MCF 10A (cell line): ENCODE data around the gene TGFBR3. TPM values are rescaled to one million over a fixed set of nuclear protein-coding genes. Genes with fewer than 3 reads are reported as not detected.
A peak's percentile ranks its signal among the peaks of the same experiment; 100 is the strongest.

Source experiments
- Bru-seq: library from RNA; stranded (reverse); fragments of 400-500 nt; gene quantifications from one replicate; lab custom pipeline; 2021; lab: Mats Ljungman, UMichigan
- BruChase-seq, 2 experiments: library from RNA; stranded (reverse); fragments of 400-500 nt; gene quantifications; one replicate each; lab custom pipeline; 2021; lab: Mats Ljungman, UMichigan
- BruUV-seq: library from RNA; stranded (reverse); fragments of 400-500 nt; replicated peaks from 2 replicates; lab custom pipeline; 2021; lab: Mats Ljungman, UMichigan
- CTCF ChIA-PET: fragments of 300-600 bp; sonication (Branson Sonifier 250); formaldehyde crosslinking; extraction: SDS; loops from one replicate; lab custom pipeline; 2021; ENCODE audit warnings: antibody characterized with exemption, inconsistent platforms; lab: Yijun Ruan, JAX
- POLR2A ChIA-PET: fragments of 300-600, 350-650 bp; sonication (Branson Sonifier 250); formaldehyde crosslinking; extraction: SDS; loops from one replicate; lab custom pipeline; 2020; ENCODE audit warnings: antibody characterized with exemption, inconsistent platforms; lab: Yijun Ruan, JAX
- DNase-seq: peaks from one replicate; pipeline ENCODE4 v3.0.0-alpha.2; 2018; ENCODE audit not compliant: unreplicated experiment
- H3K27ac Mint-ChIP-seq: one replicate; pipeline ENCODE4 v1.8.0; 2022; ENCODE audit warnings: mild to moderate bottlenecking, low read depth, mixed read lengths; ENCODE audit not compliant: unreplicated experiment
- H3K27me3 Mint-ChIP-seq: one replicate; pipeline ENCODE4 v1.8.0; 2022; ENCODE audit warnings: mixed read lengths; ENCODE audit not compliant: insufficient read depth, unreplicated experiment
- H3K36me3 Mint-ChIP-seq: one replicate; pipeline ENCODE4 v1.8.0; 2022; ENCODE audit warnings: mild to moderate bottlenecking, moderate library complexity, mixed read lengths; ENCODE audit not compliant: insufficient read depth, unreplicated experiment
- H3K4me1 Mint-ChIP-seq: one replicate; pipeline ENCODE4 v1.8.0; 2022; ENCODE audit warnings: mixed read lengths; ENCODE audit not compliant: insufficient read depth, unreplicated experiment
- H3K4me3 Mint-ChIP-seq: one replicate; pipeline ENCODE4 v1.8.0; 2022; ENCODE audit warnings: mild to moderate bottlenecking, moderate library complexity, mixed read lengths; ENCODE audit not compliant: unreplicated experiment
- H3K9me3 Mint-ChIP-seq: one replicate; pipeline ENCODE4 v1.8.0; 2022; ENCODE audit warnings: mixed read lengths; ENCODE audit not compliant: unreplicated experiment
- intact Hi-C: fragments of 100-400 bp; cut with micrococcal nuclease; formaldehyde crosslinking; loops from 2 replicates; pipeline ENCODE4 v1.14.1; 2022
- long read RNA-seq: library from polyadenylated mRNA; stranded (forward); transcript quantifications from one replicate; pipeline ENCODE4 v2.0.0, GENCODE V29; 2022
- total RNA-seq: library from RNA; stranded (reverse); gene quantifications from 2 replicates; pipeline ENCODE4 v1.2.3, GENCODE V29; 2022
- TF ChIP-seq, protein P1 (sequence below): fragments of 200-600 bp; IDR thresholded peaks from one replicate; pipeline ENCODE4 v1.8.0; 2022; ENCODE audit warnings: antibody characterized with exemption, mild to moderate bottlenecking; ENCODE audit not compliant: unreplicated experiment

The TGFBR3 gene
- total RNA-seq (7.0 and 12.0 TPM in 2 replicates), Bru-seq, nascent RNA (percentile 57 among the genes with signal in this experiment), BruChase-seq, experiment 1, labeled RNA remaining after a 6-hour chase (percentile 49 among the genes with signal in this experiment), BruChase-seq, experiment 2, labeled RNA remaining after a 2-hour chase (percentile 49 among the genes with signal in this experiment)
- long read RNA-seq, full-length matches to known transcripts = 9 of 11 reads
- long read RNA-seq, partial matches to known transcripts = 0 of 11 reads
- long read RNA-seq, other reads (novel, unspliced or antisense) = 2 of 11 reads

DNA sequence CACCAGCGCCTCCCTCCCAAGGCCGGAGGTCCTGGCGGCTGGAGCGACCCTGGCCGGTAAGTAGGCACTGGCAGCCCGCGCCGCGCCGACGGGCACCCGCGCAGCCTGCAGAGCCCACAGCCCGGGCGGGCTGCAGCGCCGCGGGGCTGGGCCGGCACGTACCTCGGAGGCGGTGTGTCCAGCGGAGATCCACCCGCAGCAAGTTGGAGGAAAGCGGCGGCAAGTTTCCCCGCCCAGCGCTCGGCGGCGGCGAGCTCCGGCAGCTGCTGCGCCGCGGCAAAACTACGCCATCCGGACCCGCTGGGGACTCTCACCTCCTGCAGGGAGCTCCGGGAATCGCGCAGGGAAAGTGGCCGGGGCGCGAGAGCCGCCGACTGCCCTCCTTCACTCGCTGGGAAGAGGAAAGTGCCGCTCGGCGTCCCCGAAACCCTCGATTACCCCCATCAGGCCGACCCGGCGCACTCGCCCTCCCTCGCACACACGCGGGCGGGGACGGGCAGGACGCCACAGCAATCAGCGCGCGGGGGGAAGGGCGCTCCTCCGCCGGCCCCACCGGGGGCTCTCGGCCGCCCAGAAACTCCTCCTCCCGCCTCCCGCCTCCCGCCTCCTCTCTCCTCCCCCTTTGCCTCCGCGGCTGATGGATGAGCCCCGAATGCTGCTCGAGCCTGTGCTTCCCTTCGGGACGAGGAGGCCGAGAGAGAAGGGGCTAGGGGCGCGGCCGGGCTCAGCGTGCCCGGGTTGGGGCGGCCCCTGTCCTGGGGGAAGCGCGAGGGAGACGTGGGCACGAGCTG lies at the start of gene TGFBR3:
Gene TGFBR3, minus strand, starts transcription at position 436 of the 791 bp plus-strand sequence. CDS start 24,620 bp downstream, outside the sequence.
- ChIA-PET CTCF (interaction anchor here (0.7 to 4.3 kb wide), 16 partner anchors 13 to 372 kb away, joined by 3 to 35 read pairs (median 4); no protein-coding TSS in a partner anchor), POLR2A (interaction anchor here (0.7 to 5.2 kb wide), 27 partner anchors 10 to 373 kb away, joined by 3 to 71 read pairs (median 7); no protein-coding TSS in a partner anchor)
- Mint-ChIP-seq H3K4me3 (peak within 1 kb of the TSS; percentile 99), H3K36me3 (peaks cover 12% of the 10 kb centered on the region), H3K27ac (peak within 1 kb of the TSS; percentile 92), H3K27me3 (no peaks in the 10 kb centered on the region), H3K4me1 (peaks cover 26% of the 10 kb centered on the region), H3K9me3 (no peaks in the 10 kb centered on the region)
- TF ChIP-seq, protein P1, sequence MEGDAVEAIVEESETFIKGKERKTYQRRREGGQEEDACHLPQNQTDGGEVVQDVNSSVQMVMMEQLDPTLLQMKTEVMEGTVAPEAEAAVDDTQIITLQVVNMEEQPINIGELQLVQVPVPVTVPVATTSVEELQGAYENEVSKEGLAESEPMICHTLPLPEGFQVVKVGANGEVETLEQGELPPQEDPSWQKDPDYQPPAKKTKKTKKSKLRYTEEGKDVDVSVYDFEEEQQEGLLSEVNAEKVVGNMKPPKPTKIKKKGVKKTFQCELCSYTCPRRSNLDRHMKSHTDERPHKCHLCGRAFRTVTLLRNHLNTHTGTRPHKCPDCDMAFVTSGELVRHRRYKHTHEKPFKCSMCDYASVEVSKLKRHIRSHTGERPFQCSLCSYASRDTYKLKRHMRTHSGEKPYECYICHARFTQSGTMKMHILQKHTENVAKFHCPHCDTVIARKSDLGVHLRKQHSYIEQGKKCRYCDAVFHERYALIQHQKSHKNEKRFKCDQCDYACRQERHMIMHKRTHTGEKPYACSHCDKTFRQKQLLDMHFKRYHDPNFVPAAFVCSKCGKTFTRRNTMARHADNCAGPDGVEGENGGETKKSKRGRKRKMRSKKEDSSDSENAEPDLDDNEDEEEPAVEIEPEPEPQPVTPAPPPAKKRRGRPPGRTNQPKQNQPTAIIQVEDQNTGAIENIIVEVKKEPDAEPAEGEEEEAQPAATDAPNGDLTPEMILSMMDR = peak; percentile 51
- BruUV-seq = no TSS peak
- peak; percentile 86 for DNase-seq
- intact Hi-C loops = loop anchor here (1.0 to 5.0 kb wide), 5 partner anchors 41 to 374 kb away; no protein-coding TSS in a partner anchor

DNA sequence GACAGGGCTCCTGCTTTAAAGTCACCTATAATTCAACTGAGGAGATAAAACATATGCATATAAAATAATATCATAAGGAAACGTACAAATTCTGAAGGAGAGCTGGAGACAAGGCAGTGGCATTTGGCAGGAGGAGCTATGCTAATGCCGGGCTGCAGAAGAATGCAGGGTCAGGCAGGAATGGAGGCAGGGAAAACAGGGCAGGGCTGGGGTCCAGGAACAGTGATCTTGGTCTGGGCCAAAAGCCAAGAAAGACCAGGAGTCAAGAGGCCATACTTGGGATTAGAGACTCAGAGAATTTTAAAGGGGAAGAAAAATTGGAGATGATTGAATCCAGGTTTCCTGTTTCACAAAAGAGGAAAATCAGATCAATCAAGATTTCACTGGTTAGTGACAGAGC lies 43.3 kb upstream of the TGFBR3 start:
- Mint-ChIP-seq H3K4me3 (no peak overlapping the region), H3K36me3 (no peaks in the 10 kb centered on the region), H3K4me1 (peaks cover 13% of the 10 kb centered on the region), H3K27ac (no peak overlapping the region), H3K9me3 (no peaks in the 10 kb centered on the region), H3K27me3 (no peaks in the 10 kb centered on the region)
- POLR2A ChIA-PET = interaction anchor here (0.5 to 2.0 kb wide), 16 partner anchors 8 to 424 kb away, joined by 3 to 8 read pairs (median 3); no protein-coding TSS in a partner anchor
- CTCF ChIA-PET = interaction anchor here (0.6 to 12.0 kb wide), 16 partner anchors 68 to 647 kb away, joined by 3 to 163 read pairs (median 4); no protein-coding TSS in a partner anchor
- intact Hi-C loops = loop anchor here (5.0 kb wide), 3 partner anchors 192 to 647 kb away; no protein-coding TSS in a partner anchor
- no TSS peak for BruUV-seq
- TF ChIP-seq, protein P1 = no peak
- no peak for DNase-seq

DNA sequence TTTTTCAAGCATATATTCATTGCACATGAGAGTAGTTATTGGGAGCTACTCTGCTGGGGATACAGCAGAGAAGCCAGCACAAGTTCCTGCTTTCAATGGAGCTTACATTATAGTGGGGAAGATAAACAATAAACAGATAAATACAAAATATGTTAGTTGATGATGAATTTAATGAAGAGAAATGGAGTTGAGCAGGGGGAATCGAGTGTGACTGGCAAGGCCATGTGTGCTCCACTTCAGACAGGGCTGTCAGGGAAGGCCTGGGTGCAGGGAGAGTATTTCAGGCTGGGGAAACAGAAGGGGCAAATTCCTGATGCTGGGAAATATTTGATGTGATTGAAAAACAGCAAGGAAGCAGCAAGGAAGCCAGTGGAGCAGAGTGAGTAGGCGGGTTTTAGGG lies 42.1 kb upstream of the TGFBR3 start:
- intact Hi-C loops = loop anchor here (5.0 kb wide), 3 partner anchors 191 to 646 kb away; no protein-coding TSS in a partner anchor
- Mint-ChIP-seq H3K4me1 (peaks cover 20% of the 10 kb centered on the region), H3K9me3 (peaks cover 7% of the 10 kb centered on the region), H3K36me3 (no peaks in the 10 kb centered on the region), H3K27ac (no peak overlapping the region), H3K4me3 (no peak overlapping the region), H3K27me3 (no peaks in the 10 kb centered on the region)
- ChIA-PET POLR2A (interaction anchor here (0.9 to 2.0 kb wide), 5 partner anchors 244 to 422 kb away, joined by 3 to 6 read pairs (median 3); no protein-coding TSS in a partner anchor), CTCF (interaction anchor here (0.6 to 12.0 kb wide), 32 partner anchors 9 to 646 kb away, joined by 3 to 163 read pairs (median 3); partner anchors contain the start of gene TGFBR3)
- BruUV-seq = no TSS peak
- TF ChIP-seq, protein P1 = no peak
- no peak for DNase-seq
